GM19467 (cell line): ENCODE measurements around the gene ADAMTS17.

ENCODE experiments used
- ATAC-seq: cut with Tn5 transposase; IDR thresholded peaks from one replicate; pipeline ENCODE4 v1.9.1; 2021; ENCODE audit warnings: mild to moderate bottlenecking, moderate library complexity; ENCODE audit not compliant: unreplicated experiment

Gene ADAMTS17

GRCh38 chr15:100279446-100279845, 62.3 kb downstream of the ADAMTS17 start:
- ATAC-seq: no peak

- ATAC-seq: no peak
Measured at GRCh38 chr15:100278596-100279380, 63.0 kb downstream of the ADAMTS17 start.

- no peak for ATAC-seq
Measured at GRCh38 chr15:100277087-100277855, 64.5 kb downstream of the ADAMTS17 start.

- no peak for ATAC-seq
Measured at GRCh38 chr15:100276506-100276905, 65.3 kb downstream of the ADAMTS17 start.

- no peak for ATAC-seq
Measured at GRCh38 chr15:100275641-100276040, 66.1 kb downstream of the ADAMTS17 start.

- no peak for ATAC-seq
Measured at GRCh38 chr15:100269831-100270230, 71.9 kb downstream of the ADAMTS17 start.

- ATAC-seq: no peak
Measured at GRCh38 chr15:100266166-100266565, 75.6 kb downstream of the ADAMTS17 start.

GRCh38 chr15:100265641-100266035, 76.1 kb downstream of the ADAMTS17 start:
- ATAC-seq: no peak

GRCh38 chr15:100264994-100265640, 76.7 kb downstream of the ADAMTS17 start:
- no peak for ATAC-seq

GRCh38 chr15:100263721-100264455, 77.9 kb downstream of the ADAMTS17 start:
- ATAC-seq: no peak

- no peak for ATAC-seq
Measured at GRCh38 chr15:100263031-100263430, 78.7 kb downstream of the ADAMTS17 start.

- ATAC-seq: no peak
Measured at GRCh38 chr15:100261302-100262240, 80.2 kb downstream of the ADAMTS17 start.

- ATAC-seq: no peak
Measured at GRCh38 chr15:100259266-100259665, 82.5 kb downstream of the ADAMTS17 start.

GRCh38 chr15:100256970-100257650, 84.7 kb downstream of the ADAMTS17 start:
- ATAC-seq: no peak

- ATAC-seq: no peak
Measured at GRCh38 chr15:100256101-100256969, 85.4 kb downstream of the ADAMTS17 start.

GRCh38 chr15:100255644-100256043, 86.1 kb downstream of the ADAMTS17 start:
- no peak for ATAC-seq

- no peak for ATAC-seq
Measured at GRCh38 chr15:100254691-100255090, 87.1 kb downstream of the ADAMTS17 start.

GRCh38 chr15:100254285-100254684, 87.5 kb downstream of the ADAMTS17 start:
- no peak for ATAC-seq
